Caco-2 (cell line): ENCODE measurements around the gene HOXB4. TPM values are rescaled to one million over a fixed set of nuclear protein-coding genes. Genes with fewer than 3 reads are reported as not detected.
A peak's percentile ranks its signal among the peaks of the same experiment; 100 is the strongest.

Experiments used
- BruUV-seq: library from RNA; stranded (reverse); fragments of 400-500 nt; replicated peaks from 2 replicates; lab custom pipeline; 2021; lab: Mats Ljungman, UMichigan
- CTCF ChIA-PET: fragments of 300-600 bp; sonication (Branson Sonifier 250); formaldehyde crosslinking; loops from one replicate; lab custom pipeline; 2022; ENCODE audit warnings: antibody characterized with exemption; lab: Charles Lee
- POLR2A ChIA-PET: fragments of 300-600 bp; sonication (Branson Sonifier 250); formaldehyde crosslinking; loops from one replicate; lab custom pipeline; 2022; ENCODE audit warnings: antibody characterized with exemption; lab: Charles Lee
- DNase-seq, 2 experiments: peaks; one replicate each; pipeline versions ENCODE4 v3.0.0 to v3.0.0-alpha.2; 2020 to 2022
- H3K27me3 ChIP-seq: replicated peaks from 2 replicates; pipeline ENCODE4 v1.6.0; 2011; ENCODE audit warnings: low read length; ENCODE audit not compliant: control insufficient read depth, insufficient read depth
- H3K36me3 ChIP-seq: 2 replicates; pipeline ENCODE4 v1.5.1; 2011; ENCODE audit warnings: low read length; ENCODE audit not compliant: control insufficient read depth, insufficient read depth
- H3K4me1 ChIP-seq: fragments of 250-450 bp; sonication (Bioruptor Pico); 2 replicates; pipeline ENCODE4 v1.5.1; 2020; ENCODE audit warnings: mild to moderate bottlenecking
- H3K4me3 ChIP-seq: 2 replicates; pipeline ENCODE4 v1.5.1; 2011; ENCODE audit warnings: low read depth, mild to moderate bottlenecking, control low read depth, low read length
- H3K9me3 ChIP-seq: fragments of 250-450 bp; sonication (Bioruptor Pico); 2 replicates; pipeline ENCODE4 v1.5.1; 2020; ENCODE audit warnings: mild to moderate bottlenecking, moderate library complexity
- H3K27ac Mint-ChIP-seq: one replicate; pipeline ENCODE4 v1.8.0; 2022; ENCODE audit warnings: mixed read lengths; ENCODE audit not compliant: unreplicated experiment
- H3K27me3 Mint-ChIP-seq: one replicate; pipeline ENCODE4 v1.8.0; 2022; ENCODE audit warnings: mixed read lengths; ENCODE audit not compliant: insufficient read depth, unreplicated experiment
- H3K36me3 Mint-ChIP-seq: one replicate; pipeline ENCODE4 v1.8.0; 2022; ENCODE audit warnings: mild to moderate bottlenecking, mixed read lengths; ENCODE audit not compliant: insufficient read depth, unreplicated experiment
- H3K4me1 Mint-ChIP-seq: one replicate; pipeline ENCODE4 v1.8.0; 2022; ENCODE audit warnings: low read depth, mixed read lengths; ENCODE audit not compliant: unreplicated experiment
- H3K4me3 Mint-ChIP-seq: one replicate; pipeline ENCODE4 v1.8.0; 2022; ENCODE audit warnings: mild to moderate bottlenecking, moderate library complexity, mixed read lengths; ENCODE audit not compliant: unreplicated experiment
- H3K9me3 Mint-ChIP-seq: one replicate; pipeline ENCODE4 v1.8.0; 2022; ENCODE audit warnings: mixed read lengths; ENCODE audit not compliant: unreplicated experiment
- intact Hi-C: fragments of 100-400 bp; cut with micrococcal nuclease; formaldehyde crosslinking; loops from one replicate; pipeline ENCODE4 v1.10.0; 2022; ENCODE audit not compliant: unreplicated experiment
- total RNA-seq: library from RNA; stranded (reverse); gene quantifications from 2 replicates; pipeline ENCODE4 v1.2.3, GENCODE V29; 2022
- TF ChIP-seq, protein P1 (sequence below), 2 experiments: fragments of 200-600 bp in 1 of 2; IDR thresholded peaks; 1 replicate in 1 of 2; 2 replicates in 1 of 2; pipeline versions ENCODE4 v1.5.1 to v1.8.0; 2011 to 2022; ENCODE audit warnings: antibody characterized with exemption in 1 of 2, control low read depth in 1 of 2, inconsistent platforms in 1 of 2, low read depth in 1 of 2, low read length in 1 of 2, mild to moderate bottlenecking in 1 of 2, moderate library complexity in 1 of 2; ENCODE audit not compliant: insufficient read depth in 1 of 2, severe bottlenecking in 1 of 2, unreplicated experiment in 1 of 2

Gene HOXB4
- total RNA-seq, 1 experiment from 2014 or later: 3.4 TPM

DNA sequence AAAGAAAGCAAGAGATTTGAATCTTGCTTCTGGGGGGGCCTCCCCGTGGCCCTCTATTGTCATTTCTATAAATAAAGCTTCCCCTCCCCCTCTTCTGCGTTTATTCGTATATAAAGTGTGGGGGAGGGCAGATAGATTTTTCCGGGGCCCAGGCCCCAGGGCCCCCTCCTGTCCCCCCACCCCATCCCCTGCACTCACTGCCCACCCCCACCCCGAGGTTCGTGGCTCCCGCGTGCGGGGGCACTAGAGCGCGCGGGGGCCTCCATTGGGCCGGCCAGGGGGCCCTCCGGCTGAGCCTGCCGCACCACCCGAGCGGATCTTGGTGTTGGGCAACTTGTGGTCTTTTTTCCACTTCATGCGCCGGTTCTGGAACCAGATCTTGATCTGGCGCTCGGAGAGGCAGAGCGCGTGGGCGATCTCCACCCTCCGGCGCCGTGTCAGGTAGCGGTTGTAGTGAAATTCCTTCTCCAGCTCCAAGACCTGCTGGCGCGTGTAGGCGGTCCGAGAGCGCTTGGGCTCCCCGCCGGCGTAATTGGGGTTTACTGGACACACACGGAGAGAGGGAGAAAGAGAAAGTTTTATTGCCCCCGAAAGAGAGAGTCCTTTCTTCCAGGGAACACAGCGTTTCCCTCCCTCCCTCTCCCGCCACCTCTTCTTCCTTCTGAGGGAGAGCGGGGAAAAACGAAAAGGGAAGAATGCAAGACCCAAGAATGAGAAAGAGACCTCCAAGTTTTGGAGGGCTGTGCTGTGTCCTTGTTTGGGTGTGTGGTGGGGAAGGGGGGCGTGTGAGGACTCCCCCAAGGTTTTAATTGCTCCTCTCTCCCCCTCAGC is 1.5 kb downstream of the HOXB4 start:
- ChIA-PET CTCF (interaction anchor here (1.0 kb wide), 1 partner anchor 21 kb away, joined by 3 read pairs; no protein-coding TSS in a partner anchor), POLR2A (no interaction called here)
- H3K36me3 ChIP-seq: no peaks in the 10 kb centered on the region
- H3K27me3 ChIP-seq: peaks cover 2% of the 10 kb centered on the region; the same call in 1 of the 2 replicates
- Mint-ChIP-seq H3K4me3 (peak overlapping the region; percentile 88), H3K36me3 (peaks cover 4% of the 10 kb centered on the region), H3K27me3 (peaks cover 12% of the 10 kb centered on the region), H3K4me1 (peaks cover 25% of the 10 kb centered on the region), H3K27ac (no peak overlapping the region), H3K9me3 (no peaks in the 10 kb centered on the region)
- no peak for DNase-seq
- intact Hi-C loops: no loop called here
- no peak overlapping the region for H3K4me3 ChIP-seq
- TF ChIP-seq, protein P1, sequence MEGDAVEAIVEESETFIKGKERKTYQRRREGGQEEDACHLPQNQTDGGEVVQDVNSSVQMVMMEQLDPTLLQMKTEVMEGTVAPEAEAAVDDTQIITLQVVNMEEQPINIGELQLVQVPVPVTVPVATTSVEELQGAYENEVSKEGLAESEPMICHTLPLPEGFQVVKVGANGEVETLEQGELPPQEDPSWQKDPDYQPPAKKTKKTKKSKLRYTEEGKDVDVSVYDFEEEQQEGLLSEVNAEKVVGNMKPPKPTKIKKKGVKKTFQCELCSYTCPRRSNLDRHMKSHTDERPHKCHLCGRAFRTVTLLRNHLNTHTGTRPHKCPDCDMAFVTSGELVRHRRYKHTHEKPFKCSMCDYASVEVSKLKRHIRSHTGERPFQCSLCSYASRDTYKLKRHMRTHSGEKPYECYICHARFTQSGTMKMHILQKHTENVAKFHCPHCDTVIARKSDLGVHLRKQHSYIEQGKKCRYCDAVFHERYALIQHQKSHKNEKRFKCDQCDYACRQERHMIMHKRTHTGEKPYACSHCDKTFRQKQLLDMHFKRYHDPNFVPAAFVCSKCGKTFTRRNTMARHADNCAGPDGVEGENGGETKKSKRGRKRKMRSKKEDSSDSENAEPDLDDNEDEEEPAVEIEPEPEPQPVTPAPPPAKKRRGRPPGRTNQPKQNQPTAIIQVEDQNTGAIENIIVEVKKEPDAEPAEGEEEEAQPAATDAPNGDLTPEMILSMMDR (IDR thresholded peaks at IDR 0.05; ENCODE audit: insufficient read depth in 1 of 2, low read depth in 1 of 2, low read length in 1 of 2, severe bottlenecking in 1 of 2, unreplicated experiment in 1 of 2): no peak
- peaks cover 35% of the 10 kb centered on the region for H3K4me1 ChIP-seq
- no peaks in the 10 kb centered on the region for H3K9me3 ChIP-seq
- no TSS peak for BruUV-seq

DNA sequence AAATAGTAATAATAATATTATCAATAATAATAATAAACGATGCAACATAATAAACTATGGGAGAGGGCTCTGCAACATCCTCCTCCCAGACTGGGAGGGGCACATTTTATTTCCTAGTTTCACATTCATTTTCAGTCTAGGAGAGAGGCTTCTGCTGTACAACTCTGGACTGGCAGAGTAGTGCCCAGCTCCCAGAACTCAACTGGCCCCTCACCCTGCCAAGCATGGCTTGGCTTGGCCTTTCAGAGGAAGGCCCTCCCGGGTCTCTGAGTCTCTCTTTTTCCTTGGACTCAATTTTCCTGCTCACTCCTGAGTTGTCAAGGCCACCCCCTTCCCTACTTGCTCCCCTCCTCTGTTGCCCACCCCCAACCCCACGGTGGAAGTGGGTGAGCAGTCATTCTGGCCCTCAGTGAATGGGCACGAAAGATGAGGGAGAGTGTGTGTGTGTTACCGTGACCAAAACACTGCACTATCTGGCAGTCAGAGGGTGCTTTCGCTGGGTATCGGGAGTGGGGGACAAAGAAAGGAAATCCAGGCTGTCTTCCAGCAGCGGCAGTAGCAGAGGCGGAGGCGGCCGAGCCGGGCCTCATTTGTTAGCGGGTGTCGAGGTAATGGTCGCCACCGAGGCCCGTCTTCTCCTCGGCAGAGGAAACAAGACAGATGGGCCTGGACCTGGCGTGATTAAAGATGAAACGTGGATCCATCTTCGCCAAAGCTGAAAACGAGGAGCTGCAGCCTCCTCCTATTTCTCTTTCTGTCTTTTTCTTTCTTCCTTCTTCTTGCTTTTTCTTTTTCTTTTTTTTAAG is 2.3 kb downstream of the HOXB4 start:
- H3K9me3 Mint-ChIP-seq: no peaks in the 10 kb centered on the region
- peaks cover 4% of the 10 kb centered on the region for H3K36me3 Mint-ChIP-seq
- intact Hi-C loops: no loop called here
- no peak for DNase-seq
- POLR2A ChIA-PET: no interaction called here
- CTCF ChIA-PET: interaction anchor here (1.0 kb wide), 1 partner anchor 20 kb away, joined by 3 read pairs; no protein-coding TSS in a partner anchor
- Histone ChIP-seq H3K9me3 (no peaks in the 10 kb centered on the region), H3K36me3 (no peaks in the 10 kb centered on the region), H3K4me3 (no peak overlapping the region), H3K27me3 (peaks cover 2% of the 10 kb centered on the region; the same call in 1 of the 2 replicates), H3K4me1 (peaks cover 30% of the 10 kb centered on the region)
- no peak overlapping the region for H3K4me3 Mint-ChIP-seq
- BruUV-seq: TSS peak; percentile 28
- TF ChIP-seq, protein P1 (IDR thresholded peaks at IDR 0.05; ENCODE audit: insufficient read depth in 1 of 2, low read depth in 1 of 2, low read length in 1 of 2, severe bottlenecking in 1 of 2, unreplicated experiment in 1 of 2): no peak
- peaks cover 22% of the 10 kb centered on the region for H3K4me1 Mint-ChIP-seq
- H3K27ac Mint-ChIP-seq: no peak overlapping the region
- H3K27me3 Mint-ChIP-seq: peaks cover 12% of the 10 kb centered on the region

DNA sequence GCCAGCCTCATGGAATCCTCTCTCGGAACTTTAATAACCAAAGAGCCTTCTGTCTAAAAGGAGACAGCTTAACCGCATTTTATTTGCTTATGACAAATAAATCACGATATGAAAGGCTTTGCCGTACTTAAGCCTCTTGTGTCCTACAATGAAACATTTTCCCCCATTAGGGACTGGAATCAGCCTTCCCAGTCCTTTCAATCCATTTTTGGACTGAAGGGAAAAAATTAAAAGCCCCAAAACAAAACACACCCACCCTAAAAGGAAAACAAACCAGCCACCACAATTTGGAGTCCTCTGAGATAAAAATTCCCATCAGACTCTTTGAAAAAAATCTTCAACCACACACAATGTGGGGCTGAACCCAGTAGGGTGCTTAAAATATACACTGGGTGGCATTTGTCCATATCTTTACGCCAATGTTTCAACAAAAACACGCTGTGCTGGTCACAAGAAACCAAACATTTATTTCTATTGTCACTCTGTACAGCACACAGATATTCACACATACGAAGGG is 3.0 kb downstream of the HOXB4 start:
- Mint-ChIP-seq H3K27ac (no peak overlapping the region), H3K9me3 (no peaks in the 10 kb centered on the region), H3K36me3 (peaks cover 4% of the 10 kb centered on the region), H3K4me1 (peaks cover 15% of the 10 kb centered on the region), H3K27me3 (peaks cover 12% of the 10 kb centered on the region), H3K4me3 (no peak overlapping the region)
- Histone ChIP-seq H3K27me3 (peaks cover 2% of the 10 kb centered on the region; the same call in 1 of the 2 replicates), H3K4me1 (peaks cover 28% of the 10 kb centered on the region), H3K4me3 (no peak overlapping the region), H3K36me3 (no peaks in the 10 kb centered on the region), H3K9me3 (no peaks in the 10 kb centered on the region)
- no TSS peak for BruUV-seq
- intact Hi-C loops: no loop called here
- DNase-seq: no peak
- TF ChIP-seq, protein P1 (IDR thresholded peaks at IDR 0.05; ENCODE audit: insufficient read depth in 1 of 2, low read depth in 1 of 2, low read length in 1 of 2, severe bottlenecking in 1 of 2, unreplicated experiment in 1 of 2): no peak
- ChIA-PET CTCF (interaction anchor here (1.2 kb wide), 2 partner anchors 29 to 74 kb away, joined by 3 to 8 read pairs; no protein-coding TSS in a partner anchor), POLR2A (no interaction called here)
